Dedifferentiated amniotic fluid mesenchymal stem cell (primary cell): ENCODE results near the gene MS4A3.
"Not testable (repeated sequence)": the region's sequence is repeated elsewhere in the genome, so short reads cannot be mapped to it uniquely, and the experiment has no call there.

Experiments
- DNase-seq: peaks from one replicate; pipeline ENCODE4 v3.0.0-alpha.2; 2016; ENCODE audit errors: extremely low spot score

Gene MS4A3

GRCh38 chr11:60056349-60056969 is at the start of gene MS4A3:
Gene MS4A3, plus strand, starts transcription at chr11:60056665. Its CDS starts 4,496 bp downstream, at chr11:60061161.
- DNase-seq, result no peak

- DNase-seq, result no peak
These were observed 39.6 kb upstream of the MS4A3 start, which contains the start of gene OOSP4B for GRCh38 chr11:60016881-60017280. Gene OOSP4B, plus strand, starts transcription at chr11:60017181.

GRCh38 chr11:60018058-60018457 is 38.4 kb upstream of the MS4A3 start:
- DNase-seq, result no peak

DNA sequence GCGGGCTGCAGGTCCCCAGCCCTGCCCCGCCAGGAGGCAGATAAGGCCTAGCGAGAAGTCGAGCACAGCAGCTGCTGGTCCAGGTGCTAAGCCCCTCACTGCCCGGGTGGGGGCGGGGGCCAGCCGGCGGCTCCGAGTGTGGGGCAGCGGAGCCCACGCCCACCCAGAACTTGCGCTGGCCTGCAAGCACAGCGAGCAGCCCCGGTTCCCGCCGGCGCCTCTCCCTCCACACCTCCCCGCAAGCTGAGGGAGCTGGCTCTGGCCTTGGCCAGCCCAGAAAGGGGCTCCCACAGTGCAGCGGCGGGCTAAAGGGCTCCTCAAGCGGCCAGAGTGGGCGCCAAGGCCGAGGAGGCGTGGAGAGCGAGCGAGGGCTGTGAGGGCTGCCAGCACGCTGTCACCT is 36.1 kb upstream of the MS4A3 start:
- DNase-seq, result not testable (repeated sequence)

DNA sequence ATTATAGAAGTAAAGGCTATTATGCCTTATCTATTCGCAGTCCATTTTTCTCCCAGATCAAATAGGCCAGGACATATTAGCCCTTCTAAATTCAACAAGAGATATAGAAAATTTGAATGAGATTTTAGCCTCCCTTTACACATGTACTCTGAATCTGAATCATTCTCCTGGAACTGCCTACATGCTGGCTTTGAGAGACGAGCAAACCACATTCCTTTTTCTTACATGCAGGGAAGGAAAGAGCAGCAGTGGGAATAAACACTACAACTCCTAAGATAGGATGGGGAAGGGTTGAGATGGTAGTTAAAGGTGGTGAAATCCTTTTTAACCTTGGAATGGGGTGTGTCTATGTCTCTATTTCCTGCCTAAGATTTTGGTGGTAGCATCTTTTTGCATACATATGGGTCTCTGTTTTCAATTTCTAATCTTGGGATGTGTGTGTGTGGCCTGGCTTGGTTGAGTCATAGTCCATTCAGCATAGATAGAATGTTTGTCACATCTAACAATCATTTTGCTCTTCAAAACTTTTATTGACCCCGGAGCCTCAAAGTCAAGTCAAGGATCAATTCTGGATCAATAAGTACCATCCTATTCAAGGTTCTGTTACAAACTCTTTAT is 27.3 kb upstream of the MS4A3 start:
- no peak for DNase-seq

- no peak for DNase-seq
These were observed 16.4 kb upstream of the MS4A3 start, which contains the start of gene OOSP2 for GRCh38 chr11:60040109-60040508. Gene OOSP2, plus strand, starts transcription at chr11:60040409. Its CDS starts 51 bp downstream, at chr11:60040460.

- DNase-seq, result not testable (repeated sequence)
These were observed 6.0 kb upstream of the MS4A3 start for GRCh38 chr11:60050422-60050821.

GRCh38 chr11:60050839-60051238 is 5.6 kb upstream of the MS4A3 start:
- not testable (repeated sequence) for DNase-seq

DNA sequence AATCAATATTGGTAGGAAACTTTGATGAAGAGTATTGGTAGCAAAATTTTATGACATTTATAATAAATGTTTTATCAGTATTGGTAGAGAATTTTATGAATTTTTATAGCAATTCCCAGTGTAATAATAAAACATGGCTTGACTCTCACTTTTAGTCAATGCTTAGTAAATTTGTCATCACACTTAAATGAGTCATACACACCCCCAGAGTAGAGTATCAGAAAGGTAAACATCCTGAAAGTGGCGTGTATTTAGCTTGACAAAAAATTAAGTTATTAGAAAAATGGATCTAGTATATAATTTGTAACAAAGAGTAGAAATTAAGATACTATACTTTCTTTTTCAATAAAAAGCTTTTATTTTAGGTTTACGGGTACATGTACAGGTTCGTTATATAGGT is 2.6 kb downstream of the MS4A3 start:
- no peak for DNase-seq

DNA sequence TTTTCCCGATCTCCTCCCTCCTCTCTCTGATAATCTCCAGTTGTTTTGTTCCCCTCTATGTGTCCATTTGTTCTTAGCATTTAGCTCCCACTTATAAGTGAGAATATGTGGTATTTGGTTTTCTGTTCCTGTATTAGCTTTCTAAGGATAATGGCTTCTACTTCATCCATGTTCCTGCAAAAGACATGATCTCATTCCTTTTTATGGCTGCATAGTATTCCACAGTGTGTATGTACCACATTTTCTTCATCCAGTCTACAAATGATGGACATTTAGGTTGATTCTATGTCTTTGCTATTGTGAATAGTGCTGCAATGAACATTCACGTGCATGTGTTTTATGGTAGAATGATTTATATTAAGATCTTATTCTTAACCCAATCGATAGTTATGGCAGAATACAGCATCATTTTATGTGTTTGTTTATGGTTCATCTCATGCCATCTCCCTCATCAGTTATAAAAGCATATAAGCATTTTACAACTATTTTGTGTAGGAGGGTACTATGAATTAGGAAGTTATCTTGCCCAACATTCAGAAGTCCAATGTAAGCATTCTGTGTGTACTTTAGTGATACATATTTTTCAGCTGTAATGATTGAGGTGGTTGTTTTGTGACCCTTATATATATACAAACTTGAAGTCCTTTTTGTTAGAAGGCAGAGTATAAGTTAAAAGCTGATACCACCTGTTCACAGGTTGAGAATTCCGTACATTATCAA is 3.2 kb downstream of the MS4A3 start:
- DNase-seq, result no peak

DNA sequence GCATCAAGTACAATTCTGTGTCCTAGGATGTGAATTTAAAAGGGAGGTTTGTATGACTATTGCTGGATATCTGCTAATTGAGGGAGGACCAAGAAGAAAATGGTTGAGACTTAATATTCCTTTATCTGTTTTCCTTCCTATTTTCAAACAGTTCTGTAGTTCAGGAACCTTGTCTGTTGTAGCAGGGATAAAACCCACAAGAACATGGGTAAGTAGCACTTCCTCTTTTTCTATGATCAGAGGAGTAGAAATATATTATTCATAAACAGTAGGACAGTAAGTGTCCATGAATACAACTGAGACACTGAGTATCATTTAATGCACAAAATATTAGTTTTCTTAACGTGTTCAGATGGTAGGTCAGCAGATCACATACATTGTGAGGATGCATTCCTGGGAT is 7.6 kb downstream of the MS4A3 start:
- no peak for DNase-seq

DNA sequence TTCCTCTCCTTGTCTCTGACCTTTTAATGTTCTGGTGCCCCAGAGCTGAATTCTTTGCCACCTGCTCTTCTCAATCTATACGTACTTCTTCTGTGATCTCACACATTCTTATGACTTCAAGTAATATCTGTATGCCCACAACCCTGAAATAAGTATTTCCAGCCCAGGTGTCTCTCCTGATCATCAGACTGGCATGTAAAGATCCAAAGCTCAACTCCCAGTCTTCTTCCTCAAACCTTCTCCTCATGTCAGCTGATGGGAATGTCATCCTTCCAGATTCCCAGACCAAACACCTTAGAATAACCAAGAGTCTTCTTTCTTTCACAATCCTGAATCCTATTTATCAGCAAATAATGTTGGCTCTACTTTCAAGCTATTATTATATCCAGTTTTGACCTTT is 9.3 kb downstream of the MS4A3 start:
- no peak for DNase-seq

- DNase-seq, result no peak
These were observed 13.0 kb downstream of the MS4A3 start for GRCh38 chr11:60069450-60069849.

DNA sequence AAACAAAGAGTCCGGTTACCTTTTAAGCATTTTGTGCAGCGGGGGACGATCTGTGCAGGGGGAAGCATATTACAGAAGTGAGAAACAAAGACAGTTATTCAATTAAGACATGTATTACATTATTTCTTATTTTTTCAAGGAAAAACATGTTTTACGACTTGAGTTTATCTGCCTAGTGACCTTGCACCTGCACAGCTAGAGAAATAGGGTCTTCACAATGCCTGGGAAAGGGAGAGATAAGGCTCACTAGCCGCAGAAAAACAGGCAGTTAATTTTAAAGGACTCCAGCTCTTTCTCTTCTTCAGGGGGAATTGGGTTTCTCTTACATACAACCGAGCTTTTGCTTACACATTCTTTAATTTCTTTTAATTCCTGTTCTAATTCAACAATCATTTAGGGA is 15.2 kb downstream of the MS4A3 start:
- DNase-seq, result not testable (repeated sequence)

DNA sequence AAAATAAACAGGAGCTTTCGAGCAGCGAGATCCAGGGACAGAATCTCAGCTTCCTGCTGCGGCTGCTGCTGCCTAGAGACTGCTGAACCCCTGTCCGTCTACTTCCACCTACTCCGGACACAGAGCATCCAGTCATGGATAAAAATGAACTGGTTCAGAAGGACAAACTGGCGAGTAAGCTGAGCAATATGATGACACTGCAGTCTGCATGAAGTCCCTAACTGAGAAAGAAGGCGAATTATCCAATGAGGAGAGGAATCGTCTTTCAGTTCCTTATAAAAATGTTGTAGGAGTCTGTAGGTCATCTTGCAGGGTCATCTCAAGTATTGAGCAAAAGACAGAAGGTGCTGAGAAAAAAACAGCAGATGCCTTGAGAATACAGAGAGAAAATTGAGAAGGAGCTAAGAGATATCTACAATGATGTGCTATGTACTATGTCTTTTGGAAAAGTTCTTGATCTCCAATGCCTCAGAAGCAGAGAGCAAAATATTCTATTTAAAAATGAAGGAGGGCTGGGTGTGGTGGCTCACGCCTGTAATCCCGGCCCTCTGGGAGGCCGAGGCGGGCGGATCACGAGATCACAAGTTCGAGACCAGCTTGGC is 20.9 kb downstream of the MS4A3 start:
- no peak for DNase-seq

DNA sequence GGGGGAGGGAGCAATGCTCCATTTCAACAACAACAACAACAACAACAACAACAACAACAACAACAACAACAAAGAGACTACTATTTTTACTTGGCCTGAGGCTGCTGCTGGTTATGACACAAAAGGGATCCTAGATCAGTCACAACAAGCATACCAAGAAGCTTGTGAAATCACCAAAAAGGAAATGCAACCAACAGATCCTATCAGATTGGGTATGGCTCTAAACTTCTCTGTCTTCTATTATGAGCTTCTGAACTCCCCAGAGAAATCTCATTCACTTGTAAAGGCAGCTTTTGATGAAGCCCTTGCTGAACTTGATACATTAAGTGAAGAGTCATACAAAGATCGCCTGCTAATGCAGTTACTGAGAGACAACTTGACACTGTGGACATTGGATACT is 21.5 kb downstream of the MS4A3 start:
- DNase-seq, result no peak

DNA sequence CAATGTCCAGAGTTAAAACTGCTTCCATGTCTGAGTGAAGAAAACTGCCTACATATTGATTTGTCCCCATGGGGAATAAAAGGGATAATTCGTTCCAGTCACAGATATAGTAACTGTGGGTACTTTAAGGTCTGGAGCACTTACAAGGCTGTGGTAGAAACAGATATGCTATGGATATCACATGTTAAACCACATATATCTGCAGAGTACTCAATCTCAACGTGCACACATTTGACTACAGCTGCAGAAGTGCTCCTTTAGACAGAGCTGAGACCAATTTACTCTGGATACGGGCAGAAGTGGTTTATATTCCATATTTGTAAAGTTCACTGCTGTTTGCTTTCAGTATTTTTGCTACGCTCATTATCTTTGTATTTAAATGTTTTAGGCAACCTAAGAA is 22.3 kb downstream of the MS4A3 start:
- no peak for DNase-seq

DNA sequence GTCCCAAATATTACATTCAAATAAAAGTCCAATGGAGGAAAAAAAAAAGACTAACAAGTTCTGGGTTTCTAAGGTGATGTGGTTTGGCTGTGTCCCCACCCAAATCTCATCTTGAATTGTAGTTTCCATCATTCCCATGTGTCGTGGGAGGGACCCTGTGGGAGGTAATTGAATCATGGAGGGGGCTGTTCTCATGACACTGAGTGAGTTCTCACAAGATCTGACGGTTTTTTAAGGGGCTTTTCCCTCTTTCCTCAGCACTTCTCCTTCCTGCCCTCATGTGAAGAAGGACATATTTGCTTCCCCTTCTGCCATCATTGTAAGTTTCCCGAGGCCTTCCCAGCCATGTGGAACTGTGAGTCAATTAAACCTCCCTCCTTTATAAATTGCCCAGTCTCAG is 24.1 kb downstream of the MS4A3 start:
- DNase-seq, result no peak

- DNase-seq, result no peak
These were observed 28.3 kb downstream of the MS4A3 start for GRCh38 chr11:60084631-60085273.

DNA sequence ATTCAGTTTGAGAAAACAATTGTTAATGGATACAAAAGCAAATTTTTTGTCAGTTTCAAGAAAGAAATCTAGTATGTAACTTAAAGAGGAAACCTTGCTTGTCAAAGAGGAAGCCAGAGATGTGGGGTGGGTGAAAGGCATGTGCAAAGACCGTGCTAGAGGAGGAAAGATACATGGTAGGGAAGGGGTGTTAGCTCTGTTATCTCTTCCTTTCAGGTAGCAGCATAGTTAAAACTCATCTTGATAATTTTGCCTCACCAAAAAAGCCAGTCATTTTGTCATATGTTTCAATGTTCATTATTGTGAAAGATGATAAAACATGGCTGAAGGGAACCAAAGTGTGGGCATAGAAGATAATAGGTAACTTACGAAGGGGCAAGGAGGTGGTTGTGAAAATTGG is 29.4 kb downstream of the MS4A3 start:
- DNase-seq, result no peak

GRCh38 chr11:60087239-60087638 is 30.8 kb downstream of the MS4A3 start:
- DNase-seq, result no peak

GRCh38 chr11:60088364-60088763 is 31.9 kb downstream of the MS4A3 start, which contains the start of gene MS4A2:
Gene MS4A2, plus strand, starts transcription at chr11:60088664. Its CDS starts 102 bp downstream, at chr11:60088766.
- no peak for DNase-seq
